Astrocyte (in vitro differentiated cells and primary cell): ENCODE results near the gene DCBLD2. TPM values are rescaled to one million over a fixed set of nuclear protein-coding genes. Genes with fewer than 3 reads are reported as not detected.
A peak's percentile ranks its signal among the peaks of the same experiment; 100 is the strongest.

ENCODE experiments used
- DNase-seq: peaks from one replicate; pipeline ENCODE4 v3.0.0-alpha.2; 2010; ENCODE audit warnings: low read depth
- FAIRE-seq: peaks from 2 replicates; lab custom pipeline; 2011; peaks lifted over from hg19 to GRCh38; lab: Jason Lieb, UNC
- H2AFZ ChIP-seq: 2 replicates; pipeline ENCODE4 v1.6.0; 2012; ENCODE audit warnings: low read depth, low read length, inconsistent platforms
- H3K27ac ChIP-seq: 2 replicates; pipeline ENCODE4 v1.5.1; 2011; ENCODE audit warnings: low read depth, low read length, inconsistent platforms
- H3K27me3 ChIP-seq: 2 replicates; pipeline ENCODE4 v1.6.0; 2011; ENCODE audit warnings: low read length, inconsistent platforms; ENCODE audit not compliant: insufficient read depth
- H3K36me3 ChIP-seq: 2 replicates; pipeline ENCODE4 v1.5.1; 2011; ENCODE audit warnings: low read length, inconsistent platforms; ENCODE audit not compliant: insufficient read depth
- H3K4me1 ChIP-seq: 2 replicates; pipeline ENCODE4 v1.5.1; 2011; ENCODE audit warnings: low read length, inconsistent platforms; ENCODE audit not compliant: insufficient read depth
- H3K4me2 ChIP-seq: 2 replicates; pipeline ENCODE4 v1.6.0; 2012; ENCODE audit warnings: low read length, inconsistent platforms
- H3K4me3 ChIP-seq: 2 replicates; pipeline ENCODE4 v1.5.1; 2011; ENCODE audit warnings: low read depth, mild to moderate bottlenecking, low read length, inconsistent platforms; ENCODE audit not compliant: insufficient read depth
- H3K79me2 ChIP-seq: 2 replicates; pipeline ENCODE4 v1.6.0; 2012; ENCODE audit warnings: mild to moderate bottlenecking, low read length, inconsistent platforms; ENCODE audit not compliant: insufficient read depth
- H3K9ac ChIP-seq: 2 replicates; pipeline ENCODE4 v1.6.0; 2012; ENCODE audit warnings: mild to moderate bottlenecking, low read length, inconsistent platforms
- H3K9me3 ChIP-seq: 2 replicates; pipeline ENCODE4 v1.5.1; 2012; ENCODE audit warnings: low read depth, mild to moderate bottlenecking, low read length, inconsistent platforms; ENCODE audit not compliant: insufficient read depth
- H4K20me1 ChIP-seq: 2 replicates; pipeline ENCODE4 v1.6.0; 2012; ENCODE audit warnings: low read length, inconsistent platforms; ENCODE audit not compliant: insufficient read depth
- H3K27ac Mint-ChIP-seq: one replicate; pipeline ENCODE4 v1.8.0; 2021; ENCODE audit warnings: mild to moderate bottlenecking, mixed read lengths; ENCODE audit not compliant: unreplicated experiment
- H3K27me3 Mint-ChIP-seq: one replicate; pipeline ENCODE4 v1.8.0; 2021; ENCODE audit warnings: low read depth, mixed read lengths; ENCODE audit not compliant: unreplicated experiment
- H3K36me3 Mint-ChIP-seq: one replicate; pipeline ENCODE4 v1.8.0; 2021; ENCODE audit warnings: low read depth, mixed read lengths; ENCODE audit not compliant: unreplicated experiment
- H3K4me1 Mint-ChIP-seq: one replicate; pipeline ENCODE4 v1.8.0; 2021; ENCODE audit warnings: low read depth, mixed read lengths; ENCODE audit not compliant: unreplicated experiment
- H3K4me3 Mint-ChIP-seq: one replicate; pipeline ENCODE4 v1.8.0; 2021; ENCODE audit warnings: mild to moderate bottlenecking, moderate library complexity, mixed read lengths; ENCODE audit not compliant: unreplicated experiment
- H3K9me3 Mint-ChIP-seq: one replicate; pipeline ENCODE4 v1.8.0; 2021; ENCODE audit warnings: mild to moderate bottlenecking, mixed read lengths; ENCODE audit not compliant: unreplicated experiment
- EZH2 ChIP-seq: IDR thresholded peaks from 2 replicates; pipeline ENCODE4 v1.6.1; 2012; ENCODE audit warnings: mild to moderate bottlenecking, low read length, inconsistent platforms; ENCODE audit not compliant: insufficient read depth
- total RNA-seq: library from RNA; stranded (reverse); gene quantifications from 2 replicates; pipeline ENCODE4 v1.2.1, GENCODE V29; 2021
- TF ChIP-seq, protein P1 (sequence below): IDR thresholded peaks from 2 replicates; pipeline ENCODE4 v1.5.1; 2011; ENCODE audit warnings: low read depth, mild to moderate bottlenecking, inconsistent platforms, low read length, moderate library complexity; ENCODE audit not compliant: insufficient read depth

DCBLD2 gene
- total RNA-seq, 1 donor from 2014 or later, result 243 TPM

- H3K36me3 ChIP-seq, result no peaks in the 10 kb centered on the region
- peaks cover 3% of the 10 kb centered on the region for H3K36me3 Mint-ChIP-seq
- peak overlapping the region; percentile 62 for H3K4me2 ChIP-seq
- H3K27ac ChIP-seq, result peak overlapping the region; percentile 90
- FAIRE-seq (no peak), DNase-seq (peak; percentile 74)
- no peak overlapping the region for H3K4me3 ChIP-seq
- H3K9me3 ChIP-seq, result no peaks in the 10 kb centered on the region
- H3K9ac ChIP-seq, result peak overlapping the region; percentile 63
- no peaks in the 10 kb centered on the region for H4K20me1 ChIP-seq
- H3K4me3 Mint-ChIP-seq, result no peak overlapping the region
- H3K9me3 Mint-ChIP-seq, result no peaks in the 10 kb centered on the region
- peaks cover 53% of the 10 kb centered on the region for H3K4me1 Mint-ChIP-seq
- no peak overlapping the region for H2AFZ ChIP-seq
- peak overlapping the region; percentile 98 for H3K27ac Mint-ChIP-seq
- no peaks in the 10 kb centered on the region for H3K27me3 Mint-ChIP-seq
- H3K27me3 ChIP-seq, result no peaks in the 10 kb centered on the region
- H3K79me2 ChIP-seq, result no peaks in the 10 kb centered on the region
- H3K4me1 ChIP-seq, result peaks cover 45% of the 10 kb centered on the region
- no peak for TF ChIP-seq EZH2
- TF ChIP-seq, protein P1, sequence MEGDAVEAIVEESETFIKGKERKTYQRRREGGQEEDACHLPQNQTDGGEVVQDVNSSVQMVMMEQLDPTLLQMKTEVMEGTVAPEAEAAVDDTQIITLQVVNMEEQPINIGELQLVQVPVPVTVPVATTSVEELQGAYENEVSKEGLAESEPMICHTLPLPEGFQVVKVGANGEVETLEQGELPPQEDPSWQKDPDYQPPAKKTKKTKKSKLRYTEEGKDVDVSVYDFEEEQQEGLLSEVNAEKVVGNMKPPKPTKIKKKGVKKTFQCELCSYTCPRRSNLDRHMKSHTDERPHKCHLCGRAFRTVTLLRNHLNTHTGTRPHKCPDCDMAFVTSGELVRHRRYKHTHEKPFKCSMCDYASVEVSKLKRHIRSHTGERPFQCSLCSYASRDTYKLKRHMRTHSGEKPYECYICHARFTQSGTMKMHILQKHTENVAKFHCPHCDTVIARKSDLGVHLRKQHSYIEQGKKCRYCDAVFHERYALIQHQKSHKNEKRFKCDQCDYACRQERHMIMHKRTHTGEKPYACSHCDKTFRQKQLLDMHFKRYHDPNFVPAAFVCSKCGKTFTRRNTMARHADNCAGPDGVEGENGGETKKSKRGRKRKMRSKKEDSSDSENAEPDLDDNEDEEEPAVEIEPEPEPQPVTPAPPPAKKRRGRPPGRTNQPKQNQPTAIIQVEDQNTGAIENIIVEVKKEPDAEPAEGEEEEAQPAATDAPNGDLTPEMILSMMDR, result no peak
These were observed 123.1 kb downstream of the DCBLD2 start for GRCh38 chr3:98778383-98778782.

GRCh38 chr3:98777801-98778220 lies 123.7 kb downstream of the DCBLD2 start:
- Mint-ChIP-seq H3K9me3 (no peaks in the 10 kb centered on the region), H3K4me1 (peaks cover 50% of the 10 kb centered on the region), H3K36me3 (peaks cover 3% of the 10 kb centered on the region), H3K27ac (peak overlapping the region; percentile 35), H3K27me3 (no peaks in the 10 kb centered on the region), H3K4me3 (no peak overlapping the region)
- Histone ChIP-seq H4K20me1 (no peaks in the 10 kb centered on the region), H3K4me3 (no peak overlapping the region), H2AFZ (no peak overlapping the region), H3K27ac (peak overlapping the region; percentile 20), H3K36me3 (no peaks in the 10 kb centered on the region), H3K9ac (no peak overlapping the region), H3K79me2 (no peaks in the 10 kb centered on the region), H3K9me3 (no peaks in the 10 kb centered on the region), H3K27me3 (no peaks in the 10 kb centered on the region), H3K4me1 (peaks cover 39% of the 10 kb centered on the region), H3K4me2 (peak overlapping the region; percentile 62)
- FAIRE-seq, result peak; percentile 52
- peak; percentile 77 for DNase-seq
- TF ChIP-seq, protein P1, result no peak
- no peak for TF ChIP-seq EZH2

- FAIRE-seq, result peak; percentile 13
- TF ChIP-seq EZH2, result no peak
- TF ChIP-seq, protein P1, result no peak
These were observed 124.2 kb downstream of the DCBLD2 start for GRCh38 chr3:98777286-98777685.

More at GRCh38 chr3:98777286-98777685, 124.2 kb downstream of the DCBLD2 start:
- no peak overlapping the region for H3K27ac ChIP-seq
- peak overlapping the region; percentile 24 for H3K9ac ChIP-seq
- no peaks in the 10 kb centered on the region for H3K79me2 ChIP-seq
- H3K9me3 ChIP-seq, result no peaks in the 10 kb centered on the region
- DNase-seq, result no peak
- no peaks in the 10 kb centered on the region for H3K36me3 ChIP-seq
- peaks cover 3% of the 10 kb centered on the region for H3K36me3 Mint-ChIP-seq
- no peaks in the 10 kb centered on the region for H4K20me1 ChIP-seq
- H3K27ac Mint-ChIP-seq, result no peak overlapping the region
- no peak overlapping the region for H2AFZ ChIP-seq
- H3K27me3 Mint-ChIP-seq, result no peaks in the 10 kb centered on the region
- no peak overlapping the region for H3K4me3 Mint-ChIP-seq
- H3K27me3 ChIP-seq, result no peaks in the 10 kb centered on the region
- H3K4me1 ChIP-seq, result peaks cover 34% of the 10 kb centered on the region
- H3K4me1 Mint-ChIP-seq, result peaks cover 50% of the 10 kb centered on the region
- H3K4me3 ChIP-seq, result no peak overlapping the region
- H3K9me3 Mint-ChIP-seq, result no peaks in the 10 kb centered on the region
- peak overlapping the region; percentile 62 for H3K4me2 ChIP-seq
